Measurements from ENCODE around the gene NOS1AP. TPM values are rescaled to one million over a fixed set of nuclear protein-coding genes. Genes with fewer than 3 reads are reported as not detected.

NOS1AP gene
- total and polyA plus RNA-seq, 2 donors (not counting 3 experiments of a cell fraction or from before 2014, with no cell fraction given) = 1.3 to 5.4 TPM

DNA sequence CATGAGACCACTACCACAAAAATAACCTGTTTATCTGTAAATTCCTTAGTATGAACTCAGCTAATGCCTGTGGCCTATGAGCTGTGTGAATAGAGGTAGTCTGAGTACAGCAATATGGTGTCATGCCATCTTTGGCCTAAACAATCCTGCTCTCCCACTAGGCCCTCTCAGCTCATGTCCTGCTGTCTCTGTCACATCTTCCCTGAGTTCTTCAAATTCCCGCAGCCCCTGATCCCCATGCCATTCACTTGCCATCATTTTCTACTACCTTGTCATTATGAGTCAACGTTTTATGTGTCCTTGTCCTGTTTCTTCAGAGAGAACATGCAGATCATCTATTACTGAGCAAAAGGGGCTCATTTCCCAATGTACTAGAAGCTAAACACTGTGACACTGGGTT is 181.6 kb downstream of the NOS1AP start:
- Histone ChIP-seq H3K4me1 (ENCODE audit: control insufficient read depth, extremely low read depth, insufficient read depth, low read length) (no peaks in the 10 kb centered on the region), H2AFZ (ENCODE audit: low read depth, low read length) (no peak overlapping the region), H3K36me3 (ENCODE audit: control insufficient read depth in 2 of 2, extremely low read depth in 1 of 2, insufficient read depth in 2 of 2, low read length in 2 of 2) (no peaks in the 10 kb centered on the region), H3K9ac (replicated peaks; ENCODE audit: extremely low read depth, insufficient read depth, low read length) (no peak overlapping the region), H3K27ac (ENCODE audit: insufficient read depth, low read depth, low read length) (no peak overlapping the region), H4K20me1 (replicated peaks; ENCODE audit: control insufficient read depth, extremely low read depth, insufficient read depth, low read length) (no peaks in the 10 kb centered on the region), H3K9me3 (replicated peaks; ENCODE audit: control insufficient read depth, insufficient read depth, low read length) (no peaks in the 10 kb centered on the region), H3K79me2 (ENCODE audit: control insufficient read depth, insufficient read depth, low read length) (no peaks in the 10 kb centered on the region), H3K4me3 (replicated peaks in 1 of 3; ENCODE audit: insufficient read depth in 1 of 3, low read depth in 1 of 3, low read length in 3 of 3) (no peak overlapping the region), H3K27me3 (ENCODE audit: control insufficient read depth in 2 of 2, insufficient read depth in 2 of 2, low read length in 2 of 2) (no peaks in the 10 kb centered on the region), H3K9me1 (replicated peaks; ENCODE audit: control insufficient read depth, extremely low read depth, insufficient read depth, low read length) (no peaks in the 10 kb centered on the region), H3K4me2 (ENCODE audit: insufficient read depth, low read length) (no peak overlapping the region)
- BruUV-seq (replicated peaks) = no TSS peak
- FAIRE-seq (no peak), DNase-seq (ENCODE audit: low read depth, low spot score) (no peak)
- intact Hi-C loops (cut with micrococcal nuclease) = no loop called here
- POLR2A ChIA-PET = no interaction called here
- CTCF ChIA-PET = interaction anchor here (0.6 kb wide), 1 partner anchor 37 kb away, joined by 3 read pairs; no protein-coding TSS in a partner anchor
- dilution Hi-C loops (cut with MboI; ENCODE audit: extremely low pct_ligation_motif_present, low sequenced_read_pairs) = no loop called here
- TF ChIP-seq, protein P1, sequence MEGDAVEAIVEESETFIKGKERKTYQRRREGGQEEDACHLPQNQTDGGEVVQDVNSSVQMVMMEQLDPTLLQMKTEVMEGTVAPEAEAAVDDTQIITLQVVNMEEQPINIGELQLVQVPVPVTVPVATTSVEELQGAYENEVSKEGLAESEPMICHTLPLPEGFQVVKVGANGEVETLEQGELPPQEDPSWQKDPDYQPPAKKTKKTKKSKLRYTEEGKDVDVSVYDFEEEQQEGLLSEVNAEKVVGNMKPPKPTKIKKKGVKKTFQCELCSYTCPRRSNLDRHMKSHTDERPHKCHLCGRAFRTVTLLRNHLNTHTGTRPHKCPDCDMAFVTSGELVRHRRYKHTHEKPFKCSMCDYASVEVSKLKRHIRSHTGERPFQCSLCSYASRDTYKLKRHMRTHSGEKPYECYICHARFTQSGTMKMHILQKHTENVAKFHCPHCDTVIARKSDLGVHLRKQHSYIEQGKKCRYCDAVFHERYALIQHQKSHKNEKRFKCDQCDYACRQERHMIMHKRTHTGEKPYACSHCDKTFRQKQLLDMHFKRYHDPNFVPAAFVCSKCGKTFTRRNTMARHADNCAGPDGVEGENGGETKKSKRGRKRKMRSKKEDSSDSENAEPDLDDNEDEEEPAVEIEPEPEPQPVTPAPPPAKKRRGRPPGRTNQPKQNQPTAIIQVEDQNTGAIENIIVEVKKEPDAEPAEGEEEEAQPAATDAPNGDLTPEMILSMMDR (IDR thresholded peaks at IDR 0.05; ENCODE audit: extremely low read depth in 1 of 2, insufficient read depth in 1 of 2, low read depth in 1 of 2, low read length in 2 of 2) = no peak
- TF ChIP-seq MYC (IDR thresholded peaks at IDR 0.05; ENCODE audit: low read depth, low read length) = no peak
- no peak for TF ChIP-seq FOS (IDR thresholded peaks at IDR 0.05; ENCODE audit: borderline replicate concordance, insufficient read depth, low read length)
- no peak for TF ChIP-seq JUN (IDR thresholded peaks at IDR 0.05; ENCODE audit: borderline replicate concordance, insufficient read depth, insufficient read length, low read depth)
- no peak for TF ChIP-seq MAX (IDR thresholded peaks at IDR 0.05; ENCODE audit: insufficient read depth, insufficient read length)
- TF ChIP-seq POLR2AphosphoS5 (IDR thresholded peaks at IDR 0.05; ENCODE audit: insufficient read depth, low read depth, low read length) = no peak
- no peak for TF ChIP-seq POLR2A (IDR thresholded peaks at IDR 0.05; ENCODE audit: low read depth, low read length)
- TF ChIP-seq GATA2 (IDR thresholded peaks at IDR 0.05; ENCODE audit: insufficient read depth, insufficient read length, low read depth, low read length) = no peak
- TF ChIP-seq EZH2 (IDR thresholded peaks at IDR 0.05; ENCODE audit: borderline replicate concordance, low read depth, low read length, severe bottlenecking) = no peak
